Transverse colon (tissue), 4 donors: ENCODE measurements around the gene ATF5.

Experiments used
- CTCF ChIP-seq, 5 experiments: fragments of 200-600 bp in 3 of 5; fragments of 450-650 bp in 2 of 5; sonication (generic) in 3 of 5; IDR thresholded peaks; 1 replicate in 2 of 5; 2 replicates in 3 of 5; pipeline ENCODE4 v1.5.1; 2016 to 2017; ENCODE audit warnings: antibody characterized with exemption in 5 of 5, inconsistent platforms in 3 of 5, mild to moderate bottlenecking in 2 of 5, moderate library complexity in 1 of 5
- POLR2A ChIP-seq: fragments of 450-650 bp; IDR thresholded peaks from one replicate; pipeline ENCODE4 v1.6.1; 2016; ENCODE audit warnings: antibody characterized with exemption, mild to moderate bottlenecking, moderate library complexity
- POLR2AphosphoS5 ChIP-seq, 3 donors: sonication (generic); formaldehyde crosslinking; IDR thresholded peaks; one replicate each; pipeline ENCODE4 v1.6.1; 2016; ENCODE audit warnings: antibody characterized with exemption in 3 of 3

GRCh38 chr19:49913720-49914119 is 15.3 kb upstream of the ATF5 start:
- TF ChIP-seq CTCF (IDR thresholded peaks at IDR 0.05), result no peak
- no peak for TF ChIP-seq POLR2A
- TF ChIP-seq POLR2AphosphoS5 (IDR thresholded peaks at IDR 0.05), result no peak
